ENCODE results near the gene ABCA2.

GRCh38 chr9:137023583-137023991, 4.5 kb downstream of the ABCA2 start:
- TF ChIP-seq, protein P1, sequence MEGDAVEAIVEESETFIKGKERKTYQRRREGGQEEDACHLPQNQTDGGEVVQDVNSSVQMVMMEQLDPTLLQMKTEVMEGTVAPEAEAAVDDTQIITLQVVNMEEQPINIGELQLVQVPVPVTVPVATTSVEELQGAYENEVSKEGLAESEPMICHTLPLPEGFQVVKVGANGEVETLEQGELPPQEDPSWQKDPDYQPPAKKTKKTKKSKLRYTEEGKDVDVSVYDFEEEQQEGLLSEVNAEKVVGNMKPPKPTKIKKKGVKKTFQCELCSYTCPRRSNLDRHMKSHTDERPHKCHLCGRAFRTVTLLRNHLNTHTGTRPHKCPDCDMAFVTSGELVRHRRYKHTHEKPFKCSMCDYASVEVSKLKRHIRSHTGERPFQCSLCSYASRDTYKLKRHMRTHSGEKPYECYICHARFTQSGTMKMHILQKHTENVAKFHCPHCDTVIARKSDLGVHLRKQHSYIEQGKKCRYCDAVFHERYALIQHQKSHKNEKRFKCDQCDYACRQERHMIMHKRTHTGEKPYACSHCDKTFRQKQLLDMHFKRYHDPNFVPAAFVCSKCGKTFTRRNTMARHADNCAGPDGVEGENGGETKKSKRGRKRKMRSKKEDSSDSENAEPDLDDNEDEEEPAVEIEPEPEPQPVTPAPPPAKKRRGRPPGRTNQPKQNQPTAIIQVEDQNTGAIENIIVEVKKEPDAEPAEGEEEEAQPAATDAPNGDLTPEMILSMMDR (optimal IDR thresholded peaks at IDR 0.05 in 1 of 3, IDR thresholded peaks at IDR 0.05 in 1 of 3, conservative IDR thresholded peaks at IDR 0.05 in 1 of 3; ENCODE audit: extremely low read depth in 1 of 3, insufficient read depth in 2 of 3, low read length in 3 of 3) = no peak
- TF ChIP-seq EZH2 (IDR thresholded peaks at IDR 0.05; ENCODE audit: low read length) = no peak

Data from keratinocyte (primary cell).